Smooth muscle cell (in vitro differentiated cells): ENCODE results near the gene CUL5. TPM values are rescaled to one million over a fixed set of nuclear protein-coding genes. Genes with fewer than 3 reads are reported as not detected.
"Not testable (repeated sequence)": the region's sequence is repeated elsewhere in the genome, so short reads cannot be mapped to it uniquely, and the experiment has no call there.

Experiments
- DNase-seq: peaks from one replicate; lab custom pipeline; 2025; ENCODE audit not compliant: unreplicated experiment; lab: John Stamatoyannopoulos, UW
- H2AFZ ChIP-seq: fragments of 200-600 bp; sonication (generic); 2 replicates; pipeline ENCODE4 v1.6.0; 2016; ENCODE audit warnings: antibody characterized with exemption, low read depth, mild to moderate bottlenecking
- H3F3A ChIP-seq: fragments of 200-600 bp; sonication (generic); 2 replicates; pipeline ENCODE4 v1.6.0; 2017; ENCODE audit warnings: antibody characterized with exemption, low read depth
- H3K27ac ChIP-seq: fragments of 200-600 bp; sonication (generic); 2 replicates; pipeline ENCODE4 v1.5.1; 2016; ENCODE audit warnings: low read depth, mild to moderate bottlenecking
- H3K27me3 ChIP-seq: fragments of 200-600 bp; sonication (generic); 2 replicates; pipeline ENCODE4 v1.6.1; 2016; ENCODE audit warnings: low read depth, mild to moderate bottlenecking
- H3K36me3 ChIP-seq: fragments of 200-600 bp; sonication (generic); 2 replicates; pipeline ENCODE4 v1.5.1; 2016; ENCODE audit warnings: low read depth
- H3K4me1 ChIP-seq: fragments of 200-600 bp; sonication (generic); 2 replicates; pipeline ENCODE4 v1.5.1; 2016; ENCODE audit warnings: low read depth
- H3K4me2 ChIP-seq: fragments of 200-600 bp; sonication (generic); 2 replicates; pipeline ENCODE4 v1.6.0; 2016; ENCODE audit warnings: mild to moderate bottlenecking
- H3K4me3 ChIP-seq: fragments of 200-600 bp; sonication (generic); 2 replicates; pipeline ENCODE4 v1.5.1; 2016; ENCODE audit warnings: mild to moderate bottlenecking
- H3K79me2 ChIP-seq: fragments of 200-600 bp; sonication (generic); 2 replicates; pipeline ENCODE4 v1.6.0; 2016; ENCODE audit warnings: low read depth, mild to moderate bottlenecking
- H3K9ac ChIP-seq: fragments of 200-600 bp; sonication (generic); 2 replicates; pipeline ENCODE4 v1.6.0; 2016; ENCODE audit warnings: low read depth
- H3K9me3 ChIP-seq: fragments of 200-600 bp; sonication (generic); replicated peaks from 2 replicates; pipeline ENCODE4 v1.5.1; 2016; ENCODE audit warnings: low read depth
- H4K20me1 ChIP-seq: fragments of 200-600 bp; sonication (generic); 2 replicates; pipeline ENCODE4 v1.6.0; 2016; ENCODE audit warnings: low read depth
- CTCF ChIP-seq: fragments of 200-600 bp; sonication (generic); IDR thresholded peaks from 2 replicates; pipeline ENCODE4 v1.5.1; 2017; ENCODE audit warnings: borderline replicate concordance, mild to moderate bottlenecking, antibody characterized with exemption; ENCODE audit not compliant: insufficient read depth, poor library complexity, severe bottlenecking
- WGBS: methylation state at CpG from one replicate; pipeline ENCODE4 v1.1.7; 2016; ENCODE audit warnings: low lambda C conversion rate; 5-methylcytosine and 5-hydroxymethylcytosine counted together
- polyA plus RNA-seq: library from polyadenylated mRNA; unstranded; fragments of >200 nt; fragmentation: Nextera tagmentation; extraction: Ambion mirVana; gene quantifications from 2 replicates; pipeline ENCODE4 v1.2.1, GENCODE V29; 2016
- total RNA-seq: library from RNA; depleted of rRNA; stranded (reverse); fragments of >200 nt; gene quantifications from 2 replicates; pipeline ENCODE4 v1.2.3, GENCODE V29; 2014

The CUL5 gene
- total and polyA plus RNA-seq, 2 experiments from 2014 or later: 20.8 to 45.0 TPM

GRCh38 chr11:108115500-108116140, 106.9 kb downstream of the CUL5 start:
- no peak for DNase-seq
- H3K9ac ChIP-seq: no peak overlapping the region
- H3K9me3 ChIP-seq: no peaks in the 10 kb centered on the region
- no peaks in the 10 kb centered on the region for H4K20me1 ChIP-seq
- no peak overlapping the region for H3K4me3 ChIP-seq
- TF ChIP-seq CTCF: no peak
- H3K27me3 ChIP-seq: no peaks in the 10 kb centered on the region
- H3K4me1 ChIP-seq: peaks cover 10% of the 10 kb centered on the region
- no peaks in the 10 kb centered on the region for H3K36me3 ChIP-seq
- no peaks in the 10 kb centered on the region for H3K79me2 ChIP-seq
- no peak overlapping the region for H3K4me2 ChIP-seq
- 65% methylated on average over 5 of the region's 5 CpGs for WGBS
- no peak overlapping the region for H2AFZ ChIP-seq
- H3K27ac ChIP-seq: no peak overlapping the region
- H3F3A ChIP-seq: peaks cover 7% of the 10 kb centered on the region

- Histone ChIP-seq H3F3A (no peaks in the 10 kb centered on the region), H3K9ac (no peak overlapping the region), H3K79me2 (no peaks in the 10 kb centered on the region), H3K27ac (no peak overlapping the region), H3K4me1 (peaks cover 16% of the 10 kb centered on the region), H4K20me1 (no peaks in the 10 kb centered on the region), H3K4me2 (no peak overlapping the region), H3K9me3 (no peaks in the 10 kb centered on the region), H3K27me3 (no peaks in the 10 kb centered on the region), H2AFZ (no peak overlapping the region), H3K36me3 (no peaks in the 10 kb centered on the region), H3K4me3 (no peak overlapping the region)
- TF ChIP-seq CTCF: peak; percentile 58
- no peak for DNase-seq
Observed at GRCh38 chr11:108117746-108118371, 109.2 kb downstream of the CUL5 start.

- H4K20me1 ChIP-seq, H3F3A ChIP-seq, H2AFZ ChIP-seq, H3K4me1 ChIP-seq, H3K36me3 ChIP-seq, H3K27ac ChIP-seq, H3K9me3 ChIP-seq, DNase-seq, H3K27me3 ChIP-seq, H3K9ac ChIP-seq: not testable (repeated sequence)
- Histone ChIP-seq H3K4me2 (peak overlapping the region; percentile 92), H3K79me2 (peaks cover 13% of the 10 kb centered on the region), H3K4me3 (peak overlapping the region; percentile 74)
- 71% methylated on average over 7 of the region's 7 CpGs for WGBS
Observed at GRCh38 chr11:108120936-108121273, 112.2 kb downstream of the CUL5 start.

- peak within 1 kb of the TSS; percentile 92 for H3K4me2 ChIP-seq
- no peak for TF ChIP-seq CTCF
- H3K36me3 ChIP-seq: no peaks in the 10 kb centered on the region
- 2% methylated on average over 65 of the region's 73 CpGs for WGBS
- H4K20me1 ChIP-seq: peaks cover 3% of the 10 kb centered on the region
- H3K9ac ChIP-seq: peak within 1 kb of the TSS; percentile 65
- H2AFZ ChIP-seq: peak within 1 kb of the TSS; percentile 78
- no peaks in the 10 kb centered on the region for H3K27me3 ChIP-seq
- no peaks in the 10 kb centered on the region for H3F3A ChIP-seq
- H3K27ac ChIP-seq: no peak within 1 kb of the TSS
- no peaks in the 10 kb centered on the region for H3K9me3 ChIP-seq
- peak within 1 kb of the TSS; percentile 74 for H3K4me3 ChIP-seq
- H3K79me2 ChIP-seq: peaks cover 13% of the 10 kb centered on the region
- peak; percentile 78 for DNase-seq
- H3K4me1 ChIP-seq: peaks cover 7% of the 10 kb centered on the region
Observed at GRCh38 chr11:108121274-108122155, 112.8 kb downstream of the CUL5 start, which contains the start of gene ACAT1. Gene ACAT1, plus strand, starts transcription at chr11:108121567. Its CDS starts 40 bp downstream, at chr11:108121607.
